Measurements from ENCODE around the gene TRAF5. TPM values are rescaled to one million over a fixed set of nuclear protein-coding genes. Genes with fewer than 3 reads are reported as not detected.
"Not testable (repeated sequence)": the region's sequence is repeated elsewhere in the genome, so short reads cannot be mapped to it uniquely, and the experiment has no call there.

Gene TRAF5
- polyA plus RNA-seq, 3 donors: 5.0 to 11.4 (median 5.6) TPM

GRCh38 chr1:211398266-211398930 is 71.8 kb downstream of the TRAF5 start:
- WGBS, 3 donors: 77 to 82% (median 80%) methylated on average over 13 of the region's 13 CpGs
- not testable (repeated sequence) for H3K27ac ChIP-seq (ENCODE audit: low read depth, low read length)

GRCh38 chr1:211399851-211400393 is 73.3 kb downstream of the TRAF5 start:
- H3K27ac ChIP-seq (ENCODE audit: low read depth, low read length): not testable (repeated sequence)
- 85 to 90% (median 89%) methylated on average over 13 of the region's 13 CpGs for WGBS, 3 donors

- H3K27ac ChIP-seq (ENCODE audit: low read depth, low read length): not testable (repeated sequence)
- 90 to 100% (median 97%) methylated on average over 1 of the region's 1 CpG for WGBS, 3 donors
These were observed 75.1 kb downstream of the TRAF5 start for GRCh38 chr1:211401751-211402150.

- H3K27ac ChIP-seq (ENCODE audit: low read depth, low read length): not testable (repeated sequence)
- 89 to 97% (median 93%) methylated on average over 2 to 3 of the region's 3 CpGs for WGBS, 3 donors
These were observed 79.5 kb downstream of the TRAF5 start for GRCh38 chr1:211406086-211406485.

GRCh38 chr1:211407749-211408148 is 81.1 kb downstream of the TRAF5 start:
- WGBS, 3 donors: 90 to 93% (median 92%) methylated on average over 7 of the region's 7 CpGs
- not testable (repeated sequence) for H3K27ac ChIP-seq (ENCODE audit: low read depth, low read length)

- WGBS, 3 donors: 90 to 98% (median 96%) methylated on average over 2 to 3 of the region's 3 CpGs
- H3K27ac ChIP-seq (ENCODE audit: low read depth, low read length): no peak overlapping the region
These were observed 85.0 kb downstream of the TRAF5 start for GRCh38 chr1:211411639-211412038.

- no peak overlapping the region for H3K27ac ChIP-seq (ENCODE audit: low read depth, low read length)
- 86 to 97% (median 92%) methylated on average over 2 of the region's 2 CpGs for WGBS, 3 donors
These were observed 89.1 kb downstream of the TRAF5 start for GRCh38 chr1:211415700-211416099.

- H3K27ac ChIP-seq (ENCODE audit: low read depth, low read length): not testable (repeated sequence)
- WGBS, 3 donors: 1 to 14% (median 9%) methylated on average over 26 to 43 of the region's 43 CpGs
These were observed 89.6 kb downstream of the TRAF5 start for GRCh38 chr1:211416246-211416627.

- 12 to 23% (median 20%) methylated on average over 28 to 35 of the region's 46 CpGs for WGBS, 3 donors
- H3K27ac ChIP-seq (ENCODE audit: low read depth, low read length): not testable (repeated sequence)
These were observed 90.1 kb downstream of the TRAF5 start for GRCh38 chr1:211416628-211417323.

GRCh38 chr1:211420389-211420788 is 93.8 kb downstream of the TRAF5 start:
- 89 to 91% (median 89%) methylated on average over 2 of the region's 2 CpGs for WGBS, 3 donors
- H3K27ac ChIP-seq (ENCODE audit: low read depth, low read length): no peak overlapping the region

GRCh38 chr1:211420845-211421454 is 94.3 kb downstream of the TRAF5 start:
- 74 to 86% (median 83%) methylated on average over 2 of the region's 2 CpGs for WGBS, 3 donors
- H3K27ac ChIP-seq (ENCODE audit: low read depth, low read length): no peak overlapping the region

GRCh38 chr1:211424018-211424417 is 97.4 kb downstream of the TRAF5 start:
- H3K27ac ChIP-seq (ENCODE audit: low read depth, low read length): no peak overlapping the region

More at GRCh38 chr1:211424018-211424417, 97.4 kb downstream of the TRAF5 start:
- 95 to 100% (median 95%) methylated on average over 1 of the region's 1 CpG for WGBS, 3 donors

Other genes starting within 250 kb of the TRAF5 start
- gene KCNH1, start 192.7 kb upstream of the TRAF5 start, polyA plus RNA-seq: under 1 TPM in 2 of 3 donors, not detected in 1; 0.08 to 0.15 TPM
- gene RCOR3, start 67.5 kb upstream of the TRAF5 start, polyA plus RNA-seq: 10 to 100 TPM; 15.6 to 20.7 (median 16.1) TPM
- gene RD3, start 165.3 kb downstream of the TRAF5 start, polyA plus RNA-seq: under 1 TPM; 0.01 to 0.12 (median 0.11) TPM

Data from adipose tissue (tissue), 3 donors.